H1 (cell line): Measurements from ENCODE around the gene RNF144A. TPM values are rescaled to one million over a fixed set of nuclear protein-coding genes. Genes with fewer than 3 reads are reported as not detected.

Experiments used
- BACH1 ChIP-seq: IDR thresholded peaks from 2 replicates; pipeline ENCODE4 v1.6.1; 2012; ENCODE audit warnings: low read length, improper control_type of control experiment
- CBX5 ChIP-seq: fragments of 300-800, 300-1000 bp; sonication (generic); IDR thresholded peaks from 2 replicates; pipeline ENCODE4 v1.7.1; 2016; ENCODE audit warnings: antibody characterized with exemption, low read length, low read depth
- EP300 ChIP-seq, 2 experiments: IDR thresholded peaks; 1 replicate in 1 of 2; 2 replicates in 1 of 2; pipeline ENCODE4 v1.6.1; 2011 to 2012; ENCODE audit warnings: low read depth in 2 of 2, low read length in 2 of 2, mild to moderate bottlenecking in 2 of 2, borderline replicate concordance in 1 of 2, inconsistent platforms in 1 of 2, moderate library complexity in 1 of 2
- EZH2 ChIP-seq: fragments of 200-600 bp; sonication (generic); IDR thresholded peaks from 2 replicates; pipeline ENCODE4 v1.7.1; 2012; ENCODE audit warnings: low read depth, mild to moderate bottlenecking, moderate library complexity, low read length, inconsistent platforms; ENCODE audit not compliant: severe bottlenecking
- NRF1 ChIP-seq: IDR thresholded peaks from 2 replicates; pipeline ENCODE4 v1.6.1; 2011; ENCODE audit warnings: mild to moderate bottlenecking, low read depth, low read length, improper control_type of control experiment
- TEAD4 ChIP-seq: IDR thresholded peaks from 2 replicates; pipeline ENCODE4 v1.6.1; 2012; ENCODE audit warnings: low read depth, low read length, inconsistent platforms, mixed read lengths
- ZNF274 ChIP-seq: IDR thresholded peaks from 2 replicates; pipeline ENCODE4 v1.7.0; 2012; ENCODE audit warnings: low read length, borderline replicate concordance; ENCODE audit errors: extremely low read depth
- polyA plus RNA-seq, 7 experiments: library from polyadenylated mRNA; depleted of rRNA in 3 of 7; stranded (reverse) in 5 of 7; unstranded in 2 of 7; fragments of >200 nt in 5 of 7; fragments of 200-250 nt in 2 of 7; gene quantifications; 1 replicate in 5 of 7; 2 replicates in 1 of 7; 4 replicates in 1 of 7; pipeline versions ENCODE4 v1.2.1 to v1.2.3, GENCODE V29; 2011 to 2013; ENCODE audit warnings: missing spikeins in 2 of 7, mixed read lengths in 2 of 7
- total RNA-seq: library from RNA; stranded (reverse); fragmentation: NEBNext Ultra II Directional; extraction: Animal tissue kit (Norgen Biotek cat#: 25700); gene quantifications from 2 replicates; pipeline ENCODE4 v1.2.1, GENCODE V29; 2021
- TF ChIP-seq, protein P1 (sequence below): fragments of 300-600 bp; sonication (generic); IDR thresholded peaks from 2 replicates; pipeline ENCODE4 v1.7.1; 2012; ENCODE audit warnings: low read length, moderate library complexity, mild to moderate bottlenecking, inconsistent platforms; ENCODE audit not compliant: insufficient replicate concordance

The RNF144A gene
- total and polyA plus RNA-seq, 2 of the 8 experiments (the other 6 are each of a cell fraction or from before 2014, with no cell fraction given) = 14.0 to 15.0 TPM

DNA sequence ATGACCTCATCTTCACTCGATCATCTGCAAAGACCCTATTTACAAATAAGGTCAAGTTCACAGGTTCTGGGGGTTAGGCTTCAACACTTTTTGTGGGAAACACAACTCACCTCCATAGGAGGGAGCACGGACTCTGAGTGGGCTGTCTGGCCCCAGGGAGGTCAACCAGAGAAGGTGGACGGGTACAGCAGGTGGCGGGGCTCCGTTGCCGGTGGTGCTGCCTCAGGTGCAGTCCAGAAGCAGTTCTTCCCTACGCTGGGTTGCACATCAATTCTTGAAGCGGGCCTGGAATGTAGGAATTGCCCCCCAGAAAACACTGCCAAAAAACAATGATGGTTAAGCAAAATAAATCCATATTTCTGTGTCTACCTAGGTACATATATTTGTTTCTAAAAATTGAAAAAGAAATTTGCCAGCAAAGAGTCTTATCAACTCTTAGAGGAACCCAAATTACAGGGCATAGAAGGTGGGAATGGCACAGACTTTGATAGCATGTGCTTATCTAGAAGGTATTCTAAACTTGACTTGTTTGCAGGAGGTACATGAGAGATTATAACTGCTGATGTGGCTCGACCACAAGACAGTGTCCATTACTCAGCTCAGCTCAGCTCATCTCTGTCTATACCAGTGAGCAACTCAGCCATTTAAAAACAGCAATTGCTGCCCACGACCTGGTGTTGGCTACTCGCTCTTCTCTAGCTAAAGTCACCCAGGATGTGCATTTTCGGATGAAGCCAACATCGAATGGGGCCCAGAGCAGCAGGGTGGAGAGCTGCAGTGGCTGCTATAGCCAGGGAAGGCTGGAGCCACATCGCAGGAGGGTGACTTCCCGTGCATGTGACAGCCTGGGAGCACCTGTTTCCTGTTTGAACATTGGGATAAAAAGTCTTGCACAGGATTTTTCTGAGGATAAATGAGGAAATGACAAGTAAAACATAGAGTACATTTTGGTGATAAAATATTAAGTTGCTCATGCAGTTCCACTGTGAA is 128.7 kb downstream of the RNF144A start (continued):
- TF ChIP-seq NRF1 = no peak
- TF ChIP-seq, protein P1, sequence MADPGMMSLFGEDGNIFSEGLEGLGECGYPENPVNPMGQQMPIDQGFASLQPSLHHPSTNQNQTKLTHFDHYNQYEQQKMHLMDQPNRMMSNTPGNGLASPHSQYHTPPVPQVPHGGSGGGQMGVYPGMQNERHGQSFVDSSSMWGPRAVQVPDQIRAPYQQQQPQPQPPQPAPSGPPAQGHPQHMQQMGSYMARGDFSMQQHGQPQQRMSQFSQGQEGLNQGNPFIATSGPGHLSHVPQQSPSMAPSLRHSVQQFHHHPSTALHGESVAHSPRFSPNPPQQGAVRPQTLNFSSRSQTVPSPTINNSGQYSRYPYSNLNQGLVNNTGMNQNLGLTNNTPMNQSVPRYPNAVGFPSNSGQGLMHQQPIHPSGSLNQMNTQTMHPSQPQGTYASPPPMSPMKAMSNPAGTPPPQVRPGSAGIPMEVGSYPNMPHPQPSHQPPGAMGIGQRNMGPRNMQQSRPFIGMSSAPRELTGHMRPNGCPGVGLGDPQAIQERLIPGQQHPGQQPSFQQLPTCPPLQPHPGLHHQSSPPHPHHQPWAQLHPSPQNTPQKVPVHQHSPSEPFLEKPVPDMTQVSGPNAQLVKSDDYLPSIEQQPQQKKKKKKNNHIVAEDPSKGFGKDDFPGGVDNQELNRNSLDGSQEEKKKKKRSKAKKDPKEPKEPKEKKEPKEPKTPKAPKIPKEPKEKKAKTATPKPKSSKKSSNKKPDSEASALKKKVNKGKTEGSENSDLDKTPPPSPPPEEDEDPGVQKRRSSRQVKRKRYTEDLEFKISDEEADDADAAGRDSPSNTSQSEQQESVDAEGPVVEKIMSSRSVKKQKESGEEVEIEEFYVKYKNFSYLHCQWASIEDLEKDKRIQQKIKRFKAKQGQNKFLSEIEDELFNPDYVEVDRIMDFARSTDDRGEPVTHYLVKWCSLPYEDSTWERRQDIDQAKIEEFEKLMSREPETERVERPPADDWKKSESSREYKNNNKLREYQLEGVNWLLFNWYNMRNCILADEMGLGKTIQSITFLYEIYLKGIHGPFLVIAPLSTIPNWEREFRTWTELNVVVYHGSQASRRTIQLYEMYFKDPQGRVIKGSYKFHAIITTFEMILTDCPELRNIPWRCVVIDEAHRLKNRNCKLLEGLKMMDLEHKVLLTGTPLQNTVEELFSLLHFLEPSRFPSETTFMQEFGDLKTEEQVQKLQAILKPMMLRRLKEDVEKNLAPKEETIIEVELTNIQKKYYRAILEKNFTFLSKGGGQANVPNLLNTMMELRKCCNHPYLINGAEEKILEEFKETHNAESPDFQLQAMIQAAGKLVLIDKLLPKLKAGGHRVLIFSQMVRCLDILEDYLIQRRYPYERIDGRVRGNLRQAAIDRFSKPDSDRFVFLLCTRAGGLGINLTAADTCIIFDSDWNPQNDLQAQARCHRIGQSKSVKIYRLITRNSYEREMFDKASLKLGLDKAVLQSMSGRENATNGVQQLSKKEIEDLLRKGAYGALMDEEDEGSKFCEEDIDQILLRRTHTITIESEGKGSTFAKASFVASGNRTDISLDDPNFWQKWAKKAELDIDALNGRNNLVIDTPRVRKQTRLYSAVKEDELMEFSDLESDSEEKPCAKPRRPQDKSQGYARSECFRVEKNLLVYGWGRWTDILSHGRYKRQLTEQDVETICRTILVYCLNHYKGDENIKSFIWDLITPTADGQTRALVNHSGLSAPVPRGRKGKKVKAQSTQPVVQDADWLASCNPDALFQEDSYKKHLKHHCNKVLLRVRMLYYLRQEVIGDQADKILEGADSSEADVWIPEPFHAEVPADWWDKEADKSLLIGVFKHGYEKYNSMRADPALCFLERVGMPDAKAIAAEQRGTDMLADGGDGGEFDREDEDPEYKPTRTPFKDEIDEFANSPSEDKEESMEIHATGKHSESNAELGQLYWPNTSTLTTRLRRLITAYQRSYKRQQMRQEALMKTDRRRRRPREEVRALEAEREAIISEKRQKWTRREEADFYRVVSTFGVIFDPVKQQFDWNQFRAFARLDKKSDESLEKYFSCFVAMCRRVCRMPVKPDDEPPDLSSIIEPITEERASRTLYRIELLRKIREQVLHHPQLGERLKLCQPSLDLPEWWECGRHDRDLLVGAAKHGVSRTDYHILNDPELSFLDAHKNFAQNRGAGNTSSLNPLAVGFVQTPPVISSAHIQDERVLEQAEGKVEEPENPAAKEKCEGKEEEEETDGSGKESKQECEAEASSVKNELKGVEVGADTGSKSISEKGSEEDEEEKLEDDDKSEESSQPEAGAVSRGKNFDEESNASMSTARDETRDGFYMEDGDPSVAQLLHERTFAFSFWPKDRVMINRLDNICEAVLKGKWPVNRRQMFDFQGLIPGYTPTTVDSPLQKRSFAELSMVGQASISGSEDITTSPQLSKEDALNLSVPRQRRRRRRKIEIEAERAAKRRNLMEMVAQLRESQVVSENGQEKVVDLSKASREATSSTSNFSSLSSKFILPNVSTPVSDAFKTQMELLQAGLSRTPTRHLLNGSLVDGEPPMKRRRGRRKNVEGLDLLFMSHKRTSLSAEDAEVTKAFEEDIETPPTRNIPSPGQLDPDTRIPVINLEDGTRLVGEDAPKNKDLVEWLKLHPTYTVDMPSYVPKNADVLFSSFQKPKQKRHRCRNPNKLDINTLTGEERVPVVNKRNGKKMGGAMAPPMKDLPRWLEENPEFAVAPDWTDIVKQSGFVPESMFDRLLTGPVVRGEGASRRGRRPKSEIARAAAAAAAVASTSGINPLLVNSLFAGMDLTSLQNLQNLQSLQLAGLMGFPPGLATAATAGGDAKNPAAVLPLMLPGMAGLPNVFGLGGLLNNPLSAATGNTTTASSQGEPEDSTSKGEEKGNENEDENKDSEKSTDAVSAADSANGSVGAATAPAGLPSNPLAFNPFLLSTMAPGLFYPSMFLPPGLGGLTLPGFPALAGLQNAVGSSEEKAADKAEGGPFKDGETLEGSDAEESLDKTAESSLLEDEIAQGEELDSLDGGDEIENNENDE = no peak
- no peak for TF ChIP-seq EP300 (IDR thresholded peaks at IDR 0.05; ENCODE audit: borderline replicate concordance in 1 of 2, low read depth in 2 of 2, low read length in 2 of 2)
- TF ChIP-seq CBX5 = no peak
- TF ChIP-seq BACH1 = no peak
- no peak for TF ChIP-seq EZH2
- no peak for TF ChIP-seq ZNF274
- TF ChIP-seq TEAD4 = no peak
